Measurements from ENCODE around the gene SCAF1. TPM values are rescaled to one million over a fixed set of nuclear protein-coding genes. Genes with fewer than 3 reads are reported as not detected.

The SCAF1 gene
- total and polyA plus RNA-seq, 9 of the 15 experiments (the other 6 are each of a cell fraction or from before 2014, with no cell fraction given): 0.20 to 79.0 (median 4.9) TPM

DNA sequence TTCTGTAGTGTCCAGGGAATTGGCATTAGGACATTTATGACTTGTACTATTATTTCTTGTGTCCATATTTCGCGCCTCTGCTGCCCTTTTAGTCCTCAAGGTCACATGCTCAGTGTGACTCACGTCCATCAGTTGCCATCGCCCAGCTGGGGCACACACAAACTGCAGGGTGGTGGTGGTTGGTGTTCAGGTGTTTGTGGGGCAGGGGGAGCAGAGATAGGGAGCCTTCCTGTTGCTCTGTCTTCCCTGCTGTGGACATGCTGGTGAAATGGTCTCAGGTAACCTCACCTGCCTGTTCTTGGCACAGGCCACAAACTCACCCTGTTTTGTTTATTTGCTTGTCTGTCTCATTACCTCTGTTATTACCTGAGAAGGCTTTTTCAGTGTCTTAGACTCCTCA, 28.6 kb upstream of the SCAF1 start:
- no TSS peak for BruUV-seq (replicated peaks)
- Histone ChIP-seq H3K9me1 (ENCODE audit: control insufficient read depth, insufficient read depth, low read length) (peaks cover 2% of the 10 kb centered on the region), H3K27me3 (ENCODE audit: control insufficient read depth in 2 of 2, insufficient read depth in 2 of 2, low read length in 2 of 2) (no peaks in the 10 kb centered on the region), H2AFZ (ENCODE audit: low read depth, low read length) (no peak overlapping the region), H3K9ac (ENCODE audit: insufficient read depth in 1 of 2, low read depth in 2 of 2, low read length in 2 of 2) (no peak overlapping the region), H3K4me3 (no peak overlapping the region), H3K4me2 (ENCODE audit: insufficient read depth, low read length) (no peak overlapping the region), H4K20me1 (replicated peaks; ENCODE audit: control insufficient read depth, insufficient read depth, low read length) (no peaks in the 10 kb centered on the region; the same call in 1 of the 2 replicates), H3K79me2 (ENCODE audit: control insufficient read depth, insufficient read depth, low read length) (peaks cover 3% of the 10 kb centered on the region; the same call in 1 of the 3 replicates), H3K27ac (ENCODE audit: extremely low read depth, low read depth, low read length) (no peak overlapping the region; the same call in 2 of the 3 replicates), H3K9me3 (replicated peaks; ENCODE audit: control insufficient read depth, insufficient read depth, low read depth, low read length) (no peaks in the 10 kb centered on the region), H3K36me3 (ENCODE audit: control insufficient read depth, insufficient read depth, low read length) (peaks cover 76% of the 10 kb centered on the region; the same call in 2 of the 3 replicates), H3K4me1 (replicated peaks in 1 of 2; ENCODE audit: control insufficient read depth in 2 of 2, insufficient read depth in 2 of 2, low read length in 2 of 2) (peaks cover 0 to 5% of the 10 kb centered on the region in 2 experiments; a peak in 2 of 5 replicates)
- intact Hi-C loops (cut with micrococcal nuclease) (no loop called here), in situ Hi-C loops (cut with MboI) (no loop called here)
- ChIA-PET CTCF (ENCODE audit: low intra/inter-chr PET ratio) (no interaction called here), POLR2A (no interaction called here)
- no peak for TF ChIP-seq SIN3A (IDR thresholded peaks at IDR 0.05; ENCODE audit: borderline replicate concordance in 2 of 2, control insufficient read depth in 1 of 2, low read depth in 2 of 2, low read length in 2 of 2)
- 73% methylated on average over 4 of the region's 4 CpGs for WGBS (ENCODE audit: insufficient coverage, low coverage, missing lambda C conversion rate)
- FAIRE-seq (no peak), DNase-seq (ENCODE audit: extremely low read depth in 1 of 4, low spot score in 3 of 4) (no peak), ATAC-seq (no peak)

DNA sequence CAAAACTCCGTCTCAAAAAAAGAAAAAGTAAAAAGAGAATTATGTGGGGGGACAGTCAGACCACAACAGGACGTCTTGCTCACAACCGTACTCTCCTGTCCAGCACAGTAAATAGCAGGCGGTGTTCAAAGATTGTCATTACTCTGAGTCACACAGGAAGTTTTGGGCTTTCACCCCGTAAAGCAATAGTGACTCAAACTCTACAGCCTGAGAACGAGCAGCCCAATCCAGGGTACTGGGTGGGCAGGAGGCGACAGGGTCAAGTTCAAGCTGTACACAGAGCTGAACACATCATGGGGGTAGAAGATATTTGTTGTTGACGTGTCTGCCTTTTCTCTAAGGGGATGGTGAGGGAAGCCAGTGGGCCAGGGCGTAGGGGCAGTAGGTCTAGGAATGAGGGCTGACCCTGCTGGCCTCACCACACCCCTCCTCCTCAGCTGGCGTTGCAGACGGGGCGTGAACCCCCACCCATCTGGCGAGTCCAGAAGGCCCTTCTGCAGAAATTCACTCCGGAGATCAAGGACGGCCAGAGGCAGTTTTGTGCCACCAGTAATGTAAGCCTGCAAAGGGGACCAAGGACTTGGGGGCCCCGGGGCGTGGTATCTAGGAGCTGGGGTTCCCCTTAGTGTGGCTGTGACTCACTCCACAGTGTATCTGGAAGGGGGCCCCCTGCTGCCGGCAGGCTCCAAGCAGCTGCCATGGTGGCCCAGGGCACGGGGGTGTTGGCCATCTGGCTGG, 27.7 kb upstream of the SCAF1 start:
- no peak overlapping the region for H2AFZ ChIP-seq (ENCODE audit: low read depth, low read length)
- peaks cover 76% of the 10 kb centered on the region; the same call in 1 of the 3 replicates for H3K36me3 ChIP-seq (ENCODE audit: control insufficient read depth, insufficient read depth, low read length)
- H3K4me2 ChIP-seq (ENCODE audit: insufficient read depth, low read length): no peak overlapping the region
- no peak for ATAC-seq
- H3K4me3 ChIP-seq: no peak overlapping the region
- intact Hi-C loops (cut with micrococcal nuclease): no loop called here
- no peak for DNase-seq (ENCODE audit: extremely low read depth in 1 of 4, low spot score in 3 of 4)
- 81% methylated on average over 18 of the region's 19 CpGs for WGBS (ENCODE audit: insufficient coverage, low coverage, missing lambda C conversion rate)
- H3K27me3 ChIP-seq (ENCODE audit: control insufficient read depth in 2 of 2, insufficient read depth in 2 of 2, low read length in 2 of 2): no peaks in the 10 kb centered on the region
- FAIRE-seq: no peak
- peaks cover 3% of the 10 kb centered on the region; the same call in 1 of the 3 replicates for H3K79me2 ChIP-seq (ENCODE audit: control insufficient read depth, insufficient read depth, low read length)
- CTCF ChIA-PET (ENCODE audit: low intra/inter-chr PET ratio): no interaction called here
- peaks cover 2% of the 10 kb centered on the region for H3K9me1 ChIP-seq (ENCODE audit: control insufficient read depth, insufficient read depth, low read length)
- H3K27ac ChIP-seq (ENCODE audit: extremely low read depth, low read depth, low read length): no peak overlapping the region; the same call in 2 of the 3 replicates
- peak overlapping the region in 1 of 2 experiments; percentile 36; a peak in 2 of 4 replicates for H3K9ac ChIP-seq (ENCODE audit: insufficient read depth in 1 of 2, low read depth in 2 of 2, low read length in 2 of 2)
- H3K4me1 ChIP-seq (replicated peaks in 1 of 2; ENCODE audit: control insufficient read depth in 2 of 2, insufficient read depth in 2 of 2, low read length in 2 of 2): peaks cover 0 to 5% of the 10 kb centered on the region in 2 experiments; a peak in 2 of 5 replicates
- H3K9me3 ChIP-seq (replicated peaks; ENCODE audit: control insufficient read depth, insufficient read depth, low read depth, low read length): no peaks in the 10 kb centered on the region
- H4K20me1 ChIP-seq (replicated peaks; ENCODE audit: control insufficient read depth, insufficient read depth, low read length): no peaks in the 10 kb centered on the region; the same call in 1 of the 2 replicates
- in situ Hi-C loops (cut with MboI): no loop called here
- POLR2A ChIA-PET: no interaction called here
- BruUV-seq (replicated peaks): no TSS peak
- TF ChIP-seq ZNF436 (CRISPR knock-in tag; IDR thresholded peaks at IDR 0.05) (no peak), NFRKB (IDR thresholded peaks at IDR 0.05; ENCODE audit: low read depth) (no peak), FOSL1 (tag; conservative IDR thresholded peaks at IDR 0.05) (peak; percentile 76; the same call in 1 of the 2 replicates), ESRRB (CRISPR knock-in tag; IDR thresholded peaks at IDR 0.05; ENCODE audit: borderline replicate concordance) (no peak), E2F3 (CRISPR knock-in tag; IDR thresholded peaks at IDR 0.05) (no peak), ZNF354B (CRISPR knock-in tag; IDR thresholded peaks at IDR 0.05) (no peak), CBX1 (IDR thresholded peaks at IDR 0.05; ENCODE audit: low read depth) (no peak), KLF6 (CRISPR knock-in tag; IDR thresholded peaks at IDR 0.05; ENCODE audit: borderline replicate concordance) (no peak), ZNF583 (CRISPR knock-in tag; IDR thresholded peaks at IDR 0.05) (no peak), HDAC2 (IDR thresholded peaks at IDR 0.05) (no peak), SP1 (CRISPR knock-in tag; IDR thresholded peaks at IDR 0.05) (no peak), SAFB2 (IDR thresholded peaks at IDR 0.05; ENCODE audit: borderline replicate concordance, low read depth, low read length, severe bottlenecking) (no peak), SRSF9 (IDR thresholded peaks at IDR 0.05; ENCODE audit: borderline replicate concordance, low read depth, low read length) (no peak)
- TF ChIP-seq, protein P1, sequence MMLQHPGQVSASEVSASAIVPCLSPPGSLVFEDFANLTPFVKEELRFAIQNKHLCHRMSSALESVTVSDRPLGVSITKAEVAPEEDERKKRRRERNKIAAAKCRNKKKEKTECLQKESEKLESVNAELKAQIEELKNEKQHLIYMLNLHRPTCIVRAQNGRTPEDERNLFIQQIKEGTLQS (IDR thresholded peaks at IDR 0.05): peak; percentile 13; the same call in 1 of the 2 replicates
- TF ChIP-seq, protein P1 (CRISPR knock-in tag; conservative IDR thresholded peaks at IDR 0.05): no peak

Data from K562 (cell line).